Activated CD4-positive, alpha-beta memory T cell treated with anti-CD3 and anti-CD28 coated beads, Interleukin-2, amount 10 ng/mL, durations not matched to agents 7 days and 5 days (primary cell): ENCODE measurements around the gene PTBP3. TPM values are rescaled to one million over a fixed set of nuclear protein-coding genes. Genes with fewer than 3 reads are reported as not detected.

Source experiments
- CTCF ChIA-PET: fragments of 350-600 bp; sonication (Branson Sonifier 250); formaldehyde crosslinking; loops from one replicate; lab custom pipeline; 2021; ENCODE audit warnings: antibody characterized with exemption, inconsistent platforms; lab: Charles Lee
- POLR2A ChIA-PET: fragments of 350-600 bp; sonication (Branson Sonifier 250); formaldehyde crosslinking; loops from one replicate; lab custom pipeline; 2021; ENCODE audit warnings: antibody characterized with exemption; lab: Charles Lee
- DNase-seq: peaks from one replicate; pipeline ENCODE4 v3.0.0-alpha.2; 2020
- H3K27ac Mint-ChIP-seq: one replicate; pipeline ENCODE4 v1.8.0; 2021; ENCODE audit warnings: mild to moderate bottlenecking, mixed read lengths
- H3K27me3 Mint-ChIP-seq: one replicate; pipeline ENCODE4 v1.8.0; 2021; ENCODE audit warnings: mixed read lengths
- H3K36me3 Mint-ChIP-seq: one replicate; pipeline ENCODE4 v1.8.0; 2021; ENCODE audit warnings: low read depth, mixed read lengths
- H3K4me1 Mint-ChIP-seq: one replicate; pipeline ENCODE4 v1.8.0; 2021; ENCODE audit warnings: mixed read lengths
- H3K4me3 Mint-ChIP-seq: one replicate; pipeline ENCODE4 v1.8.0; 2021; ENCODE audit warnings: mild to moderate bottlenecking, mixed read lengths
- H3K9me3 Mint-ChIP-seq: one replicate; pipeline ENCODE4 v1.8.0; 2021; ENCODE audit warnings: mixed read lengths
- total RNA-seq, 2 experiments: library from RNA; stranded (reverse); gene quantifications; one replicate each; pipeline ENCODE4 v1.2.3, GENCODE V29; 2021

Gene PTBP3
- total RNA-seq, 2 experiments from 2014 or later, result 177 TPM

- Mint-ChIP-seq H3K36me3 (peaks cover 36% of the 10 kb centered on the region), H3K9me3 (peaks cover 6% of the 10 kb centered on the region), H3K4me3 (peak overlapping the region; percentile 86), H3K4me1 (peaks cover 87% of the 10 kb centered on the region), H3K27me3 (peaks cover 7% of the 10 kb centered on the region), H3K27ac (peak overlapping the region; percentile 98)
- no peak for DNase-seq
- CTCF ChIA-PET, result interaction anchor here (1.0 to 1.5 kb wide), 3 partner anchors 10 to 76 kb away, joined by 3 to 5 read pairs (median 4); no protein-coding TSS in a partner anchor
- POLR2A ChIA-PET, result interaction anchor here (0.9 to 5.8 kb wide), 11 partner anchors 9 to 205 kb away, joined by 3 to 49 read pairs (median 4); partner anchors contain the start of genes HSDL2 and PTBP3
These were observed 159.8 kb downstream of the PTBP3 start for GRCh38 chr9:112173489-112174221.

GRCh38 chr9:112170968-112171367 is 162.5 kb downstream of the PTBP3 start:
- no peak for DNase-seq
- no peak overlapping the region for H3K4me3 Mint-ChIP-seq
- H3K9me3 Mint-ChIP-seq, result peaks cover 6% of the 10 kb centered on the region
- peaks cover 36% of the 10 kb centered on the region for H3K36me3 Mint-ChIP-seq
- H3K4me1 Mint-ChIP-seq, result peaks cover 82% of the 10 kb centered on the region
- no peak overlapping the region for H3K27ac Mint-ChIP-seq
- CTCF ChIA-PET, result no interaction called here
- no peaks in the 10 kb centered on the region for H3K27me3 Mint-ChIP-seq
- POLR2A ChIA-PET, result interaction anchor here (2.3 kb wide), 1 partner anchor 163 kb away, joined by 6 read pairs; the partner anchor contains the start of gene PTBP3

- H3K36me3 Mint-ChIP-seq, result peaks cover 36% of the 10 kb centered on the region
- H3K9me3 Mint-ChIP-seq, result peaks cover 6% of the 10 kb centered on the region
- no peak for DNase-seq
- POLR2A ChIA-PET, result interaction anchor here (2.3 kb wide), 1 partner anchor 163 kb away, joined by 6 read pairs; the partner anchor contains the start of gene PTBP3
- peak overlapping the region; percentile 7 for H3K27ac Mint-ChIP-seq
- CTCF ChIA-PET, result no interaction called here
- H3K27me3 Mint-ChIP-seq, result no peaks in the 10 kb centered on the region
- no peak overlapping the region for H3K4me3 Mint-ChIP-seq
- H3K4me1 Mint-ChIP-seq, result peaks cover 77% of the 10 kb centered on the region
These were observed 163.2 kb downstream of the PTBP3 start for GRCh38 chr9:112170235-112170634.

GRCh38 chr9:112169368-112169767 is 164.1 kb downstream of the PTBP3 start:
- peaks cover 75% of the 10 kb centered on the region for H3K4me1 Mint-ChIP-seq
- CTCF ChIA-PET, result no interaction called here

DNA sequence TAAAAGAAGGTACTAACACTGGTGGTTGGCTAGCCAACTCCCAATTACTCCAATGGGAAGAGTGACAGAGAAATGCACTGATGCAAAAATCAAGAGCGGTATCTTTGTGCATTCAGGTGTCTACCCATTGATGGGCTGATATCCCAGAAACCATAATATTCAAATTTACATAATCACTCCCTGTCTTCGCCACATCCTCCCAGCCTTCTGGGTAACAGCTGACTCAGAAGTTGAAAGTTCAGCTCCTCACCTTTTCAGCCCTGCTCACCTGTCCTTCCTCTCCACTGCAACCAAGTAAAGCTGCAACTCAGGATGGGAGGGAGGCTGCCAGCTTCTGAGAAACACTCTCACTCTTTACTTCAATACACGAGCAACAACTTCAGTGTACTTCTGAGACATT is 165.2 kb downstream of the PTBP3 start:
- peaks cover 6% of the 10 kb centered on the region for H3K9me3 Mint-ChIP-seq
- ChIA-PET POLR2A (interaction anchor here (0.8 to 1.3 kb wide), 4 partner anchors 9 to 180 kb away, joined by 3 to 10 read pairs (median 6); no protein-coding TSS in a partner anchor), CTCF (interaction anchor here (0.6 kb wide), 1 partner anchor 13 kb away, joined by 3 read pairs; no protein-coding TSS in a partner anchor)
- DNase-seq, result peak; percentile 36
- H3K27me3 Mint-ChIP-seq, result no peaks in the 10 kb centered on the region
- H3K4me3 Mint-ChIP-seq, result no peak overlapping the region
- peaks cover 28% of the 10 kb centered on the region for H3K36me3 Mint-ChIP-seq
- peaks cover 63% of the 10 kb centered on the region for H3K4me1 Mint-ChIP-seq
- H3K27ac Mint-ChIP-seq, result peak overlapping the region; percentile 12

More at GRCh38 chr9:112169368-112169767, 164.1 kb downstream of the PTBP3 start:
- Mint-ChIP-seq H3K27me3 (no peaks in the 10 kb centered on the region), H3K27ac (no peak overlapping the region), H3K36me3 (peaks cover 34% of the 10 kb centered on the region), H3K9me3 (peaks cover 6% of the 10 kb centered on the region), H3K4me3 (no peak overlapping the region)
- POLR2A ChIA-PET, result interaction anchor here (2.3 kb wide), 1 partner anchor 164 kb away, joined by 6 read pairs; the partner anchor contains the start of gene PTBP3
- DNase-seq, result no peak

Other genes with a start within 250 kb of the PTBP3 start
- 10 to 100 TPM; 18.4 TPM for gene SUSD1, start 158.3 kb downstream of the PTBP3 start, total RNA-seq
- gene HSDL2, start 46.5 kb upstream of the PTBP3 start, total RNA-seq, result 10 to 100 TPM; 18.4 to 19.4 TPM
- 1 to 10 TPM; 6.9 to 7.4 TPM for gene KIAA1958, start 153.2 kb upstream of the PTBP3 start, total RNA-seq